Stomach (tissue), 4 donors: ENCODE results near the gene U2SURP.

Experiments used
- CTCF ChIP-seq, 7 experiments: fragments of 450-650 bp in 4 of 7; fragments of 200-600 bp in 3 of 7; sonication (generic) in 3 of 7; IDR thresholded peaks; one replicate each; pipeline ENCODE4 v1.5.1; 2016 to 2019; ENCODE audit warnings: antibody characterized with exemption in 7 of 7, control low read depth in 2 of 7, mild to moderate bottlenecking in 1 of 7
- POLR2A ChIP-seq, 4 donors: fragments of 450-650 bp; IDR thresholded peaks; one replicate each; pipeline ENCODE4 v1.6.1; 2016; ENCODE audit warnings: antibody characterized with exemption in 4 of 4, control low read depth in 2 of 4, mild to moderate bottlenecking in 1 of 4, moderate library complexity in 1 of 4

DNA sequence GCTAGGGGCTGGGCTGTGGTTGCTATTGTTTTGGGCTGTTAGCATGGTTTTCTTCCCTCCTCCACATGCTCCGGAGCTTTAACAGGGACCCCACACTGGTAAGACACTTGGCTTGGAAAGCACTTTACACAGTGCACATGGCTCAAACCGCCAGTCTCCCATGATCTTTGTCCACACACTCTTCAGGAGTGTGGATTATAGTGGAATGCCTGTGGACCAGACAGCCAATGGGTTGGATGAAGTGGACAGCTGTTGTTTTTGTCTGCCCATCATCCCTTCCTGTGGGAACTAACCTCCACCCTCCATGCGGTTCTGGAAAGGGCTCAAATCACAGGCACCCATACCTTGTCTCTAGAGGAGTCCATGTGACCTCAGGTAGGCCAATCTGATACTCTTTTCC lies 47.9 kb upstream of the U2SURP start:
- no peak for TF ChIP-seq CTCF (IDR thresholded peaks at IDR 0.05)
- TF ChIP-seq POLR2A (IDR thresholded peaks at IDR 0.05) = no peak
